Measurements from ENCODE around the gene PIK3R5. TPM values are rescaled to one million over a fixed set of nuclear protein-coding genes. Genes with fewer than 3 reads are reported as not detected.

The PIK3R5 gene
- total RNA-seq, 1 donor from 2014 or later: 42.0 TPM

- H3K4me3 ChIP-seq: no peak overlapping the region
- H3K4me1 ChIP-seq: peaks cover 0 to 4% of the 10 kb centered on the region in 2 donors
Measured at GRCh38 chr17:8898636-8899035, 66.9 kb downstream of the PIK3R5 start.

GRCh38 chr17:8898126-8898525 is 67.4 kb downstream of the PIK3R5 start:
- Histone ChIP-seq H3K27me3 (no peaks in the 10 kb centered on the region), H3K4me1 (peaks cover 0 to 4% of the 10 kb centered on the region in 2 donors), H3K36me3 (no peaks in the 10 kb centered on the region), H3K9me3 (no peaks in the 10 kb centered on the region), H3K27ac (no peak overlapping the region), H3K4me3 (no peak overlapping the region)
- no peak for TF ChIP-seq CTCF (IDR thresholded peaks at IDR 0.05)
- intact Hi-C loops (cut with DNase I): loop anchor here (10.0 kb wide), 1 partner anchor 513 kb away; the partner anchor contains the start of gene RPL26
- DNase-seq (ENCODE audit: low spot score in 2 of 2): peak in 1 of 2 donors; percentile 27

More at GRCh38 chr17:8898636-8899035, 66.9 kb downstream of the PIK3R5 start:
- Histone ChIP-seq H3K36me3 (no peaks in the 10 kb centered on the region), H3K9me3 (no peaks in the 10 kb centered on the region), H3K27ac (no peak overlapping the region), H3K27me3 (no peaks in the 10 kb centered on the region)
- no peak for TF ChIP-seq CTCF (IDR thresholded peaks at IDR 0.05)
- intact Hi-C loops (cut with DNase I): loop anchor here (10.0 kb wide), 1 partner anchor 514 kb away; the partner anchor contains the start of gene RPL26
- DNase-seq (ENCODE audit: low spot score in 2 of 2): no peak

GRCh38 chr17:8896641-8897635 is 68.6 kb downstream of the PIK3R5 start:
- peak in 1 of 2 donors; percentile 43 for DNase-seq (ENCODE audit: low spot score in 2 of 2)
- H3K27ac ChIP-seq: no peak overlapping the region
- H3K27me3 ChIP-seq: no peaks in the 10 kb centered on the region
- H3K9me3 ChIP-seq: no peaks in the 10 kb centered on the region
- no peaks in the 10 kb centered on the region for H3K36me3 ChIP-seq
- intact Hi-C loops (cut with DNase I): loop anchor here (10.0 kb wide), 1 partner anchor 512 kb away; the partner anchor contains the start of gene RPL26
- H3K4me1 ChIP-seq: peaks cover 0 to 4% of the 10 kb centered on the region in 2 donors
- no peak for TF ChIP-seq CTCF (IDR thresholded peaks at IDR 0.05)
- H3K4me3 ChIP-seq: no peak overlapping the region

GRCh38 chr17:8896087-8896486 is 69.4 kb downstream of the PIK3R5 start:
- Histone ChIP-seq H3K36me3 (no peaks in the 10 kb centered on the region), H3K4me1 (peaks cover 0 to 4% of the 10 kb centered on the region in 2 donors), H3K4me3 (no peak overlapping the region), H3K9me3 (no peaks in the 10 kb centered on the region), H3K27me3 (no peaks in the 10 kb centered on the region), H3K27ac (no peak overlapping the region)
- no peak for TF ChIP-seq CTCF (IDR thresholded peaks at IDR 0.05)
- intact Hi-C loops (cut with DNase I): loop anchor here (10.0 kb wide), 1 partner anchor 511 kb away; the partner anchor contains the start of gene RPL26
- DNase-seq (ENCODE audit: low spot score in 2 of 2): peak in 1 of 2 donors; percentile 21

- intact Hi-C loops (cut with DNase I): loop anchor here (10.0 kb wide), 1 partner anchor 510 kb away; the partner anchor contains the start of gene RPL26
- H3K27ac ChIP-seq: no peak overlapping the region
- H3K9me3 ChIP-seq: no peaks in the 10 kb centered on the region
- no peaks in the 10 kb centered on the region for H3K36me3 ChIP-seq
- peaks cover 0 to 4% of the 10 kb centered on the region in 2 donors for H3K4me1 ChIP-seq
- no peaks in the 10 kb centered on the region for H3K27me3 ChIP-seq
- peak in 1 of 2 donors; percentile 68 for DNase-seq (ENCODE audit: low spot score in 2 of 2)
- peak overlapping the region in 1 of 2 donors; percentile 8 for H3K4me3 ChIP-seq
- TF ChIP-seq CTCF (IDR thresholded peaks at IDR 0.05): peak; percentile 65 to 77 (median 72)
Measured at GRCh38 chr17:8894673-8895578, 70.6 kb downstream of the PIK3R5 start.

Measured in ascending aorta (tissue), 2 donors.